Panc1 (cell line): ENCODE data around the gene HTR1E.

Source experiments
- POLR2AphosphoS5 ChIP-seq: IDR thresholded peaks from 2 replicates; pipeline ENCODE4 v1.6.1; 2012; ENCODE audit warnings: mild to moderate bottlenecking, low read depth, low read length, moderate library complexity
- TCF7L2 ChIP-seq: IDR thresholded peaks from 2 replicates; pipeline ENCODE4 v1.6.1; 2011; ENCODE audit warnings: mild to moderate bottlenecking, low read depth, low read length, inconsistent platforms
- TF ChIP-seq, protein P1 (sequence below): fragments of 450-650 bp; IDR thresholded peaks from 2 replicates; pipeline ENCODE4 v1.5.1; 2017; ENCODE audit warnings: mild to moderate bottlenecking
- TF ChIP-seq, protein P2 (sequence below), 2 experiments: IDR thresholded peaks; 2 replicates each; pipeline ENCODE4 v1.6.1; 2011 to 2012; ENCODE audit warnings: low read depth in 2 of 2, control low read depth in 1 of 2, low read length in 1 of 2, mild to moderate bottlenecking in 1 of 2, moderate library complexity in 1 of 2; ENCODE audit not compliant: insufficient read depth in 1 of 2

DNA sequence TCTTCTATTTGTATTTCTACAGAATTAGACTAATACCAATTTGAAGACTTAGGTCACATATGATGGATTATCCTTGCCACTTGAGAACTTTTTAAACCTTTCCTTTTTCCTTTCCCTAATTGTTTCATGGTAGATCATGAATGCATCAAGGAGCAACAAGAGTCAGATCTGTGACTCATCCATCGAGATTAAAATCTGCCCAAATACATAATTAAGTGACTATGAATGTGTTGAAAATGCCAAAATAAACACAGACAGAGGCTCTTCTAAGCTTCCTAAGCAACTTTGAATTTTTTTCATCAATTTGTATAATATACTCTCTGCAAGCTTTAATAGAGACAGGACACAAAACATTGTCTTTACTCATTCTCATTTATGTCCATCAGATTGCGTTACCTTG lies 23.5 kb upstream of the HTR1E start:
- TF ChIP-seq, protein P1, sequence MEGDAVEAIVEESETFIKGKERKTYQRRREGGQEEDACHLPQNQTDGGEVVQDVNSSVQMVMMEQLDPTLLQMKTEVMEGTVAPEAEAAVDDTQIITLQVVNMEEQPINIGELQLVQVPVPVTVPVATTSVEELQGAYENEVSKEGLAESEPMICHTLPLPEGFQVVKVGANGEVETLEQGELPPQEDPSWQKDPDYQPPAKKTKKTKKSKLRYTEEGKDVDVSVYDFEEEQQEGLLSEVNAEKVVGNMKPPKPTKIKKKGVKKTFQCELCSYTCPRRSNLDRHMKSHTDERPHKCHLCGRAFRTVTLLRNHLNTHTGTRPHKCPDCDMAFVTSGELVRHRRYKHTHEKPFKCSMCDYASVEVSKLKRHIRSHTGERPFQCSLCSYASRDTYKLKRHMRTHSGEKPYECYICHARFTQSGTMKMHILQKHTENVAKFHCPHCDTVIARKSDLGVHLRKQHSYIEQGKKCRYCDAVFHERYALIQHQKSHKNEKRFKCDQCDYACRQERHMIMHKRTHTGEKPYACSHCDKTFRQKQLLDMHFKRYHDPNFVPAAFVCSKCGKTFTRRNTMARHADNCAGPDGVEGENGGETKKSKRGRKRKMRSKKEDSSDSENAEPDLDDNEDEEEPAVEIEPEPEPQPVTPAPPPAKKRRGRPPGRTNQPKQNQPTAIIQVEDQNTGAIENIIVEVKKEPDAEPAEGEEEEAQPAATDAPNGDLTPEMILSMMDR = no peak
- TF ChIP-seq POLR2AphosphoS5 (no peak), TCF7L2 (no peak)
- TF ChIP-seq, protein P2, sequence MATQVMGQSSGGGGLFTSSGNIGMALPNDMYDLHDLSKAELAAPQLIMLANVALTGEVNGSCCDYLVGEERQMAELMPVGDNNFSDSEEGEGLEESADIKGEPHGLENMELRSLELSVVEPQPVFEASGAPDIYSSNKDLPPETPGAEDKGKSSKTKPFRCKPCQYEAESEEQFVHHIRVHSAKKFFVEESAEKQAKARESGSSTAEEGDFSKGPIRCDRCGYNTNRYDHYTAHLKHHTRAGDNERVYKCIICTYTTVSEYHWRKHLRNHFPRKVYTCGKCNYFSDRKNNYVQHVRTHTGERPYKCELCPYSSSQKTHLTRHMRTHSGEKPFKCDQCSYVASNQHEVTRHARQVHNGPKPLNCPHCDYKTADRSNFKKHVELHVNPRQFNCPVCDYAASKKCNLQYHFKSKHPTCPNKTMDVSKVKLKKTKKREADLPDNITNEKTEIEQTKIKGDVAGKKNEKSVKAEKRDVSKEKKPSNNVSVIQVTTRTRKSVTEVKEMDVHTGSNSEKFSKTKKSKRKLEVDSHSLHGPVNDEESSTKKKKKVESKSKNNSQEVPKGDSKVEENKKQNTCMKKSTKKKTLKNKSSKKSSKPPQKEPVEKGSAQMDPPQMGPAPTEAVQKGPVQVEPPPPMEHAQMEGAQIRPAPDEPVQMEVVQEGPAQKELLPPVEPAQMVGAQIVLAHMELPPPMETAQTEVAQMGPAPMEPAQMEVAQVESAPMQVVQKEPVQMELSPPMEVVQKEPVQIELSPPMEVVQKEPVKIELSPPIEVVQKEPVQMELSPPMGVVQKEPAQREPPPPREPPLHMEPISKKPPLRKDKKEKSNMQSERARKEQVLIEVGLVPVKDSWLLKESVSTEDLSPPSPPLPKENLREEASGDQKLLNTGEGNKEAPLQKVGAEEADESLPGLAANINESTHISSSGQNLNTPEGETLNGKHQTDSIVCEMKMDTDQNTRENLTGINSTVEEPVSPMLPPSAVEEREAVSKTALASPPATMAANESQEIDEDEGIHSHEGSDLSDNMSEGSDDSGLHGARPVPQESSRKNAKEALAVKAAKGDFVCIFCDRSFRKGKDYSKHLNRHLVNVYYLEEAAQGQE (IDR thresholded peaks at IDR 0.05; ENCODE audit: insufficient read depth in 1 of 2, low read depth in 2 of 2, low read length in 1 of 2) = no peak
